Neutrophil (primary cell): ENCODE results near the gene VDAC1.

ENCODE experiments used
- H3K27ac ChIP-seq: fragments of 200-600 bp; sonication (generic); 2 replicates; pipeline ENCODE4 v1.5.1; 2016; ENCODE audit warnings: mild to moderate bottlenecking, moderate library complexity
- H3K27me3 ChIP-seq: fragments of 200-600 bp; sonication (generic); 2 replicates; pipeline ENCODE4 v1.6.0; 2016; ENCODE audit warnings: mild to moderate bottlenecking
- H3K36me3 ChIP-seq: fragments of 200-600 bp; sonication (generic); 2 replicates; pipeline ENCODE4 v1.5.1; 2017
- H3K4me1 ChIP-seq, 2 experiments: fragments of 200-600 bp in 1 of 2; sonication (generic) in 1 of 2; 1 replicate in 1 of 2; 2 replicates in 1 of 2; pipeline versions ENCODE4 v1.5.1 to v1.6.1; 2013 to 2016; ENCODE audit warnings: low read depth in 1 of 2, low read length in 1 of 2, mild to moderate bottlenecking in 1 of 2, moderate library complexity in 1 of 2; ENCODE audit not compliant: control insufficient read depth in 1 of 2, insufficient read depth in 1 of 2
- H3K4me3 ChIP-seq, 2 experiments: fragments of 200-600 bp in 1 of 2; sonication (generic) in 1 of 2; 1 replicate in 1 of 2; 2 replicates in 1 of 2; pipeline ENCODE4 v1.5.1; 2013 to 2016; ENCODE audit warnings: low read depth in 1 of 2, low read length in 1 of 2, mild to moderate bottlenecking in 1 of 2, moderate library complexity in 1 of 2
- H3K9me3 ChIP-seq: fragments of 200-600 bp; sonication (generic); 2 replicates; pipeline ENCODE4 v1.5.1; 2016
- CTCF ChIP-seq: fragments of 200-600 bp; sonication (generic); IDR thresholded peaks from 2 replicates; pipeline ENCODE4 v1.5.1; 2016; ENCODE audit warnings: antibody characterized with exemption

The VDAC1 gene

GRCh38 chr5:134027288-134027615 lies 22.5 kb upstream of the VDAC1 start:
- H3K9me3 ChIP-seq: no peaks in the 10 kb centered on the region
- TF ChIP-seq CTCF: no peak

GRCh38 chr5:134026521-134027287 lies 21.9 kb upstream of the VDAC1 start:
- no peaks in the 10 kb centered on the region for H3K9me3 ChIP-seq
- H3K4me1 ChIP-seq: peaks cover 12 to 17% of the 10 kb centered on the region in 2 experiments
- no peak overlapping the region for H3K4me3 ChIP-seq
- no peak for TF ChIP-seq CTCF
- no peak overlapping the region for H3K27ac ChIP-seq
- peaks cover 37% of the 10 kb centered on the region for H3K27me3 ChIP-seq
- H3K36me3 ChIP-seq: no peaks in the 10 kb centered on the region

More at GRCh38 chr5:134027288-134027615, 22.5 kb upstream of the VDAC1 start:
- peaks cover 12 to 20% of the 10 kb centered on the region in 2 experiments for H3K4me1 ChIP-seq
- H3K27me3 ChIP-seq: peaks cover 31% of the 10 kb centered on the region
- no peak overlapping the region for H3K27ac ChIP-seq
- no peak overlapping the region for H3K4me3 ChIP-seq
- no peaks in the 10 kb centered on the region for H3K36me3 ChIP-seq

- H3K27ac ChIP-seq: no peak overlapping the region
- H3K27me3 ChIP-seq: peaks cover 37% of the 10 kb centered on the region
- H3K4me1 ChIP-seq: peaks cover 12 to 17% of the 10 kb centered on the region in 2 experiments
- no peak for TF ChIP-seq CTCF
- no peaks in the 10 kb centered on the region for H3K36me3 ChIP-seq
- H3K9me3 ChIP-seq: no peaks in the 10 kb centered on the region
- no peak overlapping the region for H3K4me3 ChIP-seq
Measured at GRCh38 chr5:134025786-134026185, 21.0 kb upstream of the VDAC1 start.

GRCh38 chr5:134024811-134025210 lies 20.0 kb upstream of the VDAC1 start:
- peaks cover 9 to 13% of the 10 kb centered on the region in 2 experiments for H3K4me1 ChIP-seq
- H3K4me3 ChIP-seq: no peak overlapping the region
- H3K27me3 ChIP-seq: peaks cover 46% of the 10 kb centered on the region
- H3K36me3 ChIP-seq: no peaks in the 10 kb centered on the region
- H3K27ac ChIP-seq: no peak overlapping the region
- H3K9me3 ChIP-seq: no peaks in the 10 kb centered on the region
- TF ChIP-seq CTCF: no peak

GRCh38 chr5:134022333-134022732 lies 17.6 kb upstream of the VDAC1 start:
- no peak for TF ChIP-seq CTCF

More at GRCh38 chr5:134022333-134022732, 17.6 kb upstream of the VDAC1 start:
- Histone ChIP-seq H3K27me3 (peaks cover 68% of the 10 kb centered on the region), H3K27ac (no peak overlapping the region), H3K36me3 (no peaks in the 10 kb centered on the region), H3K9me3 (no peaks in the 10 kb centered on the region), H3K4me1 (no peaks in the 10 kb centered on the region), H3K4me3 (no peak overlapping the region)
